ENCODE measurements around the gene DRAP1.
A peak's percentile ranks its signal among the peaks of the same experiment; 100 is the strongest.

Gene DRAP1

DNA sequence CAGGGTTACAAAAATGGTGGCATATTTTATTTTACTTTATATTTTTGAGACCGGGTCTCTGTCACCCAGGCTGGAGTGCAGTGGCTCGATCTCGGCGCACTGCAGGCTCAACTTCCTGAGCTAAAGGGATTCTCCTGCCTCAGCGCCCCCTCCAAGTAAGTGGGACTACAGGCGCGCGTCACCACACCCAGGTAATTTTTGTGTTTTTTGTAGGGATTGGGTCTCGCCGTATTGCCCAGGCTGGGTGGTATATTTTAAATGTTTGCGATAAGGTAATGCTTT, 18.4 kb upstream of the DRAP1 start:
- no peak for TF ChIP-seq TCF12 (IDR thresholded peaks at IDR 0.05; ENCODE audit: low read depth)
- TF ChIP-seq ZBTB7A (IDR thresholded peaks at IDR 0.05; ENCODE audit: low read depth) = no peak
- TF ChIP-seq CREB1 (IDR thresholded peaks at IDR 0.05; ENCODE audit: low read depth) = no peak
- no peak for TF ChIP-seq RAD21 (IDR thresholded peaks at IDR 0.05; ENCODE audit: low read depth)
- no peak for TF ChIP-seq EP300 (IDR thresholded peaks at IDR 0.05; ENCODE audit: borderline replicate concordance)
- TF ChIP-seq CEBPB (IDR thresholded peaks at IDR 0.05) = no peak
- TF ChIP-seq FOXM1 (IDR thresholded peaks at IDR 0.05; ENCODE audit: borderline replicate concordance, low read depth) = no peak
- TF ChIP-seq, protein P1, sequence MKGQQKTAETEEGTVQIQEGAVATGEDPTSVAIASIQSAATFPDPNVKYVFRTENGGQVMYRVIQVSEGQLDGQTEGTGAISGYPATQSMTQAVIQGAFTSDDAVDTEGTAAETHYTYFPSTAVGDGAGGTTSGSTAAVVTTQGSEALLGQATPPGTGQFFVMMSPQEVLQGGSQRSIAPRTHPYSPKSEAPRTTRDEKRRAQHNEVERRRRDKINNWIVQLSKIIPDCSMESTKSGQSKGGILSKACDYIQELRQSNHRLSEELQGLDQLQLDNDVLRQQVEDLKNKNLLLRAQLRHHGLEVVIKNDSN (IDR thresholded peaks at IDR 0.05) = no peak

GRCh38 chr11:65903068-65903481, 16.2 kb upstream of the DRAP1 start:
- TF ChIP-seq RAD21 (IDR thresholded peaks at IDR 0.05; ENCODE audit: low read depth) (no peak), TCF12 (IDR thresholded peaks at IDR 0.05; ENCODE audit: low read depth) (peak; percentile 78; the same call in 1 of the 2 replicates), ZBTB7A (IDR thresholded peaks at IDR 0.05; ENCODE audit: low read depth) (no peak), YY1 (IDR thresholded peaks at IDR 0.05; ENCODE audit: low read depth) (0 out of 2 replicates have a peak, but pooled peaks have one; percentile 33), FOXM1 (IDR thresholded peaks at IDR 0.05; ENCODE audit: borderline replicate concordance, low read depth) (peak; percentile 79), TAF1 (IDR thresholded peaks at IDR 0.05; ENCODE audit: low read depth) (no peak), NFIC (IDR thresholded peaks at IDR 0.05) (no peak), CEBPB (IDR thresholded peaks at IDR 0.05) (no peak), CREB1 (IDR thresholded peaks at IDR 0.05; ENCODE audit: low read depth) (no peak), EP300 (IDR thresholded peaks at IDR 0.05; ENCODE audit: borderline replicate concordance) (peak; percentile 74; the same call in 1 of the 2 replicates), TEAD4 (IDR thresholded peaks at IDR 0.05) (peak; percentile 91), EGR1 (IDR thresholded peaks at IDR 0.05) (no peak)
- TF ChIP-seq, protein P1 (IDR thresholded peaks at IDR 0.05) = no peak
- TF ChIP-seq, protein P2, sequence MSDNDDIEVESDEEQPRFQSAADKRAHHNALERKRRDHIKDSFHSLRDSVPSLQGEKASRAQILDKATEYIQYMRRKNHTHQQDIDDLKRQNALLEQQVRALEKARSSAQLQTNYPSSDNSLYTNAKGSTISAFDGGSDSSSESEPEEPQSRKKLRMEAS (IDR thresholded peaks at IDR 0.05) = 0 out of 2 replicates have a peak, but pooled peaks have one; percentile 28
- TF ChIP-seq, protein P3, sequence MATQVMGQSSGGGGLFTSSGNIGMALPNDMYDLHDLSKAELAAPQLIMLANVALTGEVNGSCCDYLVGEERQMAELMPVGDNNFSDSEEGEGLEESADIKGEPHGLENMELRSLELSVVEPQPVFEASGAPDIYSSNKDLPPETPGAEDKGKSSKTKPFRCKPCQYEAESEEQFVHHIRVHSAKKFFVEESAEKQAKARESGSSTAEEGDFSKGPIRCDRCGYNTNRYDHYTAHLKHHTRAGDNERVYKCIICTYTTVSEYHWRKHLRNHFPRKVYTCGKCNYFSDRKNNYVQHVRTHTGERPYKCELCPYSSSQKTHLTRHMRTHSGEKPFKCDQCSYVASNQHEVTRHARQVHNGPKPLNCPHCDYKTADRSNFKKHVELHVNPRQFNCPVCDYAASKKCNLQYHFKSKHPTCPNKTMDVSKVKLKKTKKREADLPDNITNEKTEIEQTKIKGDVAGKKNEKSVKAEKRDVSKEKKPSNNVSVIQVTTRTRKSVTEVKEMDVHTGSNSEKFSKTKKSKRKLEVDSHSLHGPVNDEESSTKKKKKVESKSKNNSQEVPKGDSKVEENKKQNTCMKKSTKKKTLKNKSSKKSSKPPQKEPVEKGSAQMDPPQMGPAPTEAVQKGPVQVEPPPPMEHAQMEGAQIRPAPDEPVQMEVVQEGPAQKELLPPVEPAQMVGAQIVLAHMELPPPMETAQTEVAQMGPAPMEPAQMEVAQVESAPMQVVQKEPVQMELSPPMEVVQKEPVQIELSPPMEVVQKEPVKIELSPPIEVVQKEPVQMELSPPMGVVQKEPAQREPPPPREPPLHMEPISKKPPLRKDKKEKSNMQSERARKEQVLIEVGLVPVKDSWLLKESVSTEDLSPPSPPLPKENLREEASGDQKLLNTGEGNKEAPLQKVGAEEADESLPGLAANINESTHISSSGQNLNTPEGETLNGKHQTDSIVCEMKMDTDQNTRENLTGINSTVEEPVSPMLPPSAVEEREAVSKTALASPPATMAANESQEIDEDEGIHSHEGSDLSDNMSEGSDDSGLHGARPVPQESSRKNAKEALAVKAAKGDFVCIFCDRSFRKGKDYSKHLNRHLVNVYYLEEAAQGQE (IDR thresholded peaks at IDR 0.05; ENCODE audit: low read depth) = no peak

DNA sequence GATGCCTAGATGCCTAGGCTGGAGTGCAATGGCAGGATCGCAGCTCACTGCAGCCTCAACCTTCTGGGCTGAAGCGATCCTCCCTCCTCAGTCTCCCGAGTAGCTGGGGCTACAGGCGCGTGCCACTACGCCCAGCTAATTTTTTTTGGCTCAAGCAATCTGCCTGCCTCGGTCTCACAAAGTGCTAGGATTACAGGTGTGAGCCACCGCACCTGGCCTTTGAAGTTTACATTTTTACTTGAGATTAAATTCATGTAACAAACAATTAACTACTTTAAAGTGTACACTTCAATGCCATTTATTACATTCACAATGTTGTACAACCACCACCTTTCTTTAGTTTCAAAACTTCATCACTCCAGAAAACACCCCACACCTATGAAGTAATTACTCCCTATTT, 15.5 kb upstream of the DRAP1 start:
- TF ChIP-seq TCF12 (IDR thresholded peaks at IDR 0.05; ENCODE audit: low read depth) (no peak), YY1 (IDR thresholded peaks at IDR 0.05; ENCODE audit: low read depth) (no peak), ZBTB7A (IDR thresholded peaks at IDR 0.05; ENCODE audit: low read depth) (no peak), TEAD4 (IDR thresholded peaks at IDR 0.05) (no peak), EP300 (IDR thresholded peaks at IDR 0.05; ENCODE audit: borderline replicate concordance) (no peak), RAD21 (IDR thresholded peaks at IDR 0.05; ENCODE audit: low read depth) (no peak), FOXM1 (IDR thresholded peaks at IDR 0.05; ENCODE audit: borderline replicate concordance, low read depth) (no peak), CREB1 (IDR thresholded peaks at IDR 0.05; ENCODE audit: low read depth) (no peak), NFIC (IDR thresholded peaks at IDR 0.05) (no peak), CEBPB (IDR thresholded peaks at IDR 0.05) (no peak), EGR1 (IDR thresholded peaks at IDR 0.05) (no peak), TAF1 (IDR thresholded peaks at IDR 0.05; ENCODE audit: low read depth) (no peak)
- TF ChIP-seq, protein P2 (IDR thresholded peaks at IDR 0.05) = no peak
- TF ChIP-seq, protein P1 (IDR thresholded peaks at IDR 0.05) = no peak
- TF ChIP-seq, protein P3 (IDR thresholded peaks at IDR 0.05; ENCODE audit: low read depth) = no peak

GRCh38 chr11:65906602-65907001, 12.6 kb upstream of the DRAP1 start:
- no peak for TF ChIP-seq ZBTB7A (IDR thresholded peaks at IDR 0.05; ENCODE audit: low read depth)
- TF ChIP-seq, protein P2 (IDR thresholded peaks at IDR 0.05) = no peak
- no peak for TF ChIP-seq TCF12 (IDR thresholded peaks at IDR 0.05; ENCODE audit: low read depth)
- TF ChIP-seq TAF1 (IDR thresholded peaks at IDR 0.05; ENCODE audit: low read depth) = no peak
- TF ChIP-seq YY1 (IDR thresholded peaks at IDR 0.05; ENCODE audit: low read depth) = no peak
- TF ChIP-seq, protein P1 (IDR thresholded peaks at IDR 0.05) = no peak
- TF ChIP-seq TEAD4 (IDR thresholded peaks at IDR 0.05) = no peak
- TF ChIP-seq EGR1 (IDR thresholded peaks at IDR 0.05) = no peak
- TF ChIP-seq, protein P3 (IDR thresholded peaks at IDR 0.05; ENCODE audit: low read depth) = no peak
- no peak for TF ChIP-seq FOXM1 (IDR thresholded peaks at IDR 0.05; ENCODE audit: borderline replicate concordance, low read depth)
- no peak for TF ChIP-seq CREB1 (IDR thresholded peaks at IDR 0.05; ENCODE audit: low read depth)
